CD14-positive monocyte (primary cell): ENCODE data around the gene ADO. TPM values are rescaled to one million over a fixed set of nuclear protein-coding genes. Genes with fewer than 3 reads are reported as not detected.
A peak's percentile ranks its signal among the peaks of the same experiment; 100 is the strongest.

Source experiments
- DNase-seq, 3 donors: peaks; one replicate each; pipeline ENCODE4 v3.0.0-alpha.2; 2011 to 2022
- H2AFZ ChIP-seq: 2 replicates; pipeline ENCODE4 v1.6.0; 2012; ENCODE audit warnings: mild to moderate bottlenecking, low read depth, low read length, inconsistent platforms; ENCODE audit not compliant: insufficient read depth, poor library complexity, severe bottlenecking
- H3K27ac ChIP-seq, 2 donors: 1 replicate in 1 of 2; 2 replicates in 1 of 2; pipeline ENCODE4 v1.5.1; 2012 to 2013; ENCODE audit warnings: low read length in 2 of 2, control low read depth in 1 of 2, inconsistent platforms in 1 of 2, low read depth in 1 of 2, mild to moderate bottlenecking in 1 of 2
- H3K27me3 ChIP-seq, 2 donors: one replicate each; pipeline versions ENCODE4 v1.6.0 to v1.6.1; 2011 to 2013; ENCODE audit warnings: low read length in 2 of 2; ENCODE audit not compliant: control insufficient read depth in 2 of 2, insufficient read depth in 2 of 2
- H3K36me3 ChIP-seq, 2 donors: replicated peaks in 1 of 2; 1 replicate in 1 of 2; 2 replicates in 1 of 2; pipeline versions ENCODE4 v1.5.1 to v1.6.1; 2012 to 2013; ENCODE audit warnings: low read length in 2 of 2, control low read depth in 1 of 2, inconsistent platforms in 1 of 2, mild to moderate bottlenecking in 1 of 2; ENCODE audit not compliant: insufficient read depth in 2 of 2, control insufficient read depth in 1 of 2
- H3K4me1 ChIP-seq, 2 donors: 1 replicate in 1 of 2; 2 replicates in 1 of 2; pipeline versions ENCODE4 v1.5.1 to v1.6.1; 2012 to 2013; ENCODE audit warnings: low read length in 2 of 2, control low read depth in 1 of 2, inconsistent platforms in 1 of 2, mild to moderate bottlenecking in 1 of 2, moderate library complexity in 1 of 2; ENCODE audit not compliant: insufficient read depth in 2 of 2, control insufficient read depth in 1 of 2
- H3K4me2 ChIP-seq: replicated peaks from 2 replicates; pipeline ENCODE3; 2012; ENCODE audit warnings: low read length, moderate library complexity, mild to moderate bottlenecking; ENCODE audit not compliant: poor library complexity, severe bottlenecking; ENCODE audit errors: extremely low read depth
- H3K4me3 ChIP-seq, 3 experiments: fragments of 200-600 bp in 1 of 3; sonication (generic) in 1 of 3; replicated peaks in 1 of 3; 1 replicate in 2 of 3; 2 replicates in 1 of 3; pipeline ENCODE4 v1.5.1; 2011 to 2013; ENCODE audit warnings: low read length in 3 of 3, mild to moderate bottlenecking in 3 of 3, control low read depth in 2 of 3, low read depth in 2 of 3, inconsistent platforms in 1 of 3, moderate library complexity in 1 of 3
- H3K79me2 ChIP-seq: 2 replicates; pipeline ENCODE4 v1.6.0; 2012; ENCODE audit warnings: mild to moderate bottlenecking, control low read depth, inconsistent platforms, low read length, moderate library complexity; ENCODE audit not compliant: insufficient read depth
- H3K9ac ChIP-seq: 2 replicates; pipeline ENCODE4 v1.6.0; 2017; ENCODE audit warnings: low read length, mild to moderate bottlenecking; ENCODE audit not compliant: insufficient read depth, poor library complexity, severe bottlenecking
- H3K9me3 ChIP-seq, 2 donors: replicated peaks in 1 of 2; 1 replicate in 1 of 2; 2 replicates in 1 of 2; pipeline versions ENCODE4 v1.5.1 to v1.6.1; 2012 to 2013; ENCODE audit warnings: low read length in 2 of 2, control low read depth in 1 of 2; ENCODE audit not compliant: control insufficient read depth in 1 of 2, insufficient read depth in 1 of 2
- H4K20me1 ChIP-seq: 2 replicates; pipeline ENCODE4 v1.6.0; 2012; ENCODE audit warnings: mild to moderate bottlenecking, low read length, control low read depth, moderate library complexity; ENCODE audit not compliant: insufficient read depth
- H3K27ac Mint-ChIP-seq, 7 donors: one replicate each; pipeline ENCODE4 v1.8.0; 2020; ENCODE audit warnings: mild to moderate bottlenecking in 7 of 7, mixed read lengths in 7 of 7, moderate library complexity in 6 of 7, inconsistent platforms in 2 of 7
- H3K27me3 Mint-ChIP-seq, 3 donors: one replicate each; pipeline ENCODE4 v1.8.0; 2021 to 2022; ENCODE audit warnings: low read depth in 3 of 3, mild to moderate bottlenecking in 3 of 3, mixed read lengths in 3 of 3, moderate library complexity in 3 of 3, inconsistent platforms in 1 of 3
- H3K36me3 Mint-ChIP-seq, 2 donors: one replicate each; pipeline ENCODE4 v1.8.0; 2020; ENCODE audit warnings: mixed read lengths in 2 of 2, inconsistent platforms in 1 of 2, mild to moderate bottlenecking in 1 of 2
- H3K4me1 Mint-ChIP-seq: one replicate; pipeline ENCODE4 v1.8.0; 2020; ENCODE audit warnings: mild to moderate bottlenecking, mixed read lengths
- H3K4me3 Mint-ChIP-seq, 2 donors: one replicate each; pipeline ENCODE4 v1.8.0; 2020; ENCODE audit warnings: mild to moderate bottlenecking in 2 of 2, mixed read lengths in 2 of 2, moderate library complexity in 1 of 2
- H3K9me3 Mint-ChIP-seq, 7 donors: one replicate each; pipeline ENCODE4 v1.8.0; 2020 to 2022; ENCODE audit warnings: mixed read lengths in 7 of 7, mild to moderate bottlenecking in 6 of 7, moderate library complexity in 6 of 7, inconsistent platforms in 2 of 7
- WGBS: methylation state at CpG from one replicate; pipeline ENCODE4 v1.1.5; 2013; ENCODE audit warnings: missing lambda C conversion rate; ENCODE audit not compliant: insufficient coverage; 5-methylcytosine and 5-hydroxymethylcytosine counted together
- intact Hi-C, 2 donors: fragments of 100-400 bp; cut with micrococcal nuclease; formaldehyde crosslinking; loops; one replicate each; pipeline versions ENCODE4 v1.15.0 to v1.15.1; 2023
- polyA plus RNA-seq, 3 donors: library from polyadenylated mRNA; depleted of rRNA in 1 of 3; unstranded in 2 of 3; stranded (reverse) in 1 of 3; fragments of 300-500 nt in 2 of 3; fragments of >200 nt in 1 of 3; fragmentation: Illumina TruSeq in 2 of 3; gene quantifications; 1 replicate in 2 of 3; 2 replicates in 1 of 3; pipeline ENCODE4 v1.2.3, GENCODE V29; 2012 to 2021
- TF ChIP-seq, protein P1 (sequence below): fragments of 200-600 bp; IDR thresholded peaks from one replicate; pipeline ENCODE4 v1.8.0; 2022; ENCODE audit warnings: antibody characterized with exemption, mild to moderate bottlenecking

Gene ADO
- polyA plus RNA-seq, 3 donors, result 5.7 to 7.0 (median 6.2) TPM

DNA sequence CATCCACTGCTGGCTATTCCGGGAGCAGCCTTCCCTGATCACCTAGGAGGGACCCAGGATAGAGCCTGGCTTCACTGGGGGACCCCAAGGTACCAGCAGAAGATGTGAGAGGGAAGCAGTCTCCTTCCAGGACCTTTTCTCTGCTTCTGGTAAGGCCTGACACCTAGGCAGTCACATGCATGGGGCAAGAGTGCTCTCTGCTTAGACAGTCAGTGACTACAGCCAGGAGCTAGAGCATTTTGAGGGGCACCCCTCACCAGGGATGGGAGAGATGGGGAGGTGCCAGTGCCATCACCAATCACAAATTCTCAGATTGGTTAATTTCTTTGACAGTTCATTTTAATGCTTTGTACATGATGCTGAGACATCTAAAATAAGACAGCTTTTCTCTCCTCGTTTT, 13.9 kb upstream of the ADO start:
- H3K36me3 ChIP-seq, result no peaks in the 10 kb centered on the region
- no peak overlapping the region for H2AFZ ChIP-seq
- Mint-ChIP-seq H3K4me1 (no peaks in the 10 kb centered on the region), H3K27me3 (peaks cover 4 to 13% (median 10%) of the 10 kb centered on the region in 3 donors), H3K27ac (no peak overlapping the region), H3K4me3 (peak overlapping the region in 1 of 2 donors; percentile 4), H3K9me3 (peaks cover 0 to 11% (median 7%) of the 10 kb centered on the region in 7 donors), H3K36me3 (no peaks in the 10 kb centered on the region)
- TF ChIP-seq, protein P1, sequence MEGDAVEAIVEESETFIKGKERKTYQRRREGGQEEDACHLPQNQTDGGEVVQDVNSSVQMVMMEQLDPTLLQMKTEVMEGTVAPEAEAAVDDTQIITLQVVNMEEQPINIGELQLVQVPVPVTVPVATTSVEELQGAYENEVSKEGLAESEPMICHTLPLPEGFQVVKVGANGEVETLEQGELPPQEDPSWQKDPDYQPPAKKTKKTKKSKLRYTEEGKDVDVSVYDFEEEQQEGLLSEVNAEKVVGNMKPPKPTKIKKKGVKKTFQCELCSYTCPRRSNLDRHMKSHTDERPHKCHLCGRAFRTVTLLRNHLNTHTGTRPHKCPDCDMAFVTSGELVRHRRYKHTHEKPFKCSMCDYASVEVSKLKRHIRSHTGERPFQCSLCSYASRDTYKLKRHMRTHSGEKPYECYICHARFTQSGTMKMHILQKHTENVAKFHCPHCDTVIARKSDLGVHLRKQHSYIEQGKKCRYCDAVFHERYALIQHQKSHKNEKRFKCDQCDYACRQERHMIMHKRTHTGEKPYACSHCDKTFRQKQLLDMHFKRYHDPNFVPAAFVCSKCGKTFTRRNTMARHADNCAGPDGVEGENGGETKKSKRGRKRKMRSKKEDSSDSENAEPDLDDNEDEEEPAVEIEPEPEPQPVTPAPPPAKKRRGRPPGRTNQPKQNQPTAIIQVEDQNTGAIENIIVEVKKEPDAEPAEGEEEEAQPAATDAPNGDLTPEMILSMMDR, result no peak
- H3K79me2 ChIP-seq, result no peaks in the 10 kb centered on the region
- no peak overlapping the region for H3K4me3 ChIP-seq
- no peaks in the 10 kb centered on the region for H4K20me1 ChIP-seq
- no peak for DNase-seq
- H3K9ac ChIP-seq, result no peak overlapping the region
- WGBS, result no CpG with 5 or more reads among the region's 2 CpGs
- no peaks in the 10 kb centered on the region for H3K4me1 ChIP-seq
- intact Hi-C loops, result loop anchor here in 1 of 2 donors (10.0 kb wide), 1 partner anchor 96 kb away; no protein-coding TSS in a partner anchor
- H3K27me3 ChIP-seq, result peaks cover 6 to 9% of the 10 kb centered on the region in 2 donors
- H3K4me2 ChIP-seq, result no peak overlapping the region
- no peak overlapping the region for H3K27ac ChIP-seq
- no peaks in the 10 kb centered on the region for H3K9me3 ChIP-seq

DNA sequence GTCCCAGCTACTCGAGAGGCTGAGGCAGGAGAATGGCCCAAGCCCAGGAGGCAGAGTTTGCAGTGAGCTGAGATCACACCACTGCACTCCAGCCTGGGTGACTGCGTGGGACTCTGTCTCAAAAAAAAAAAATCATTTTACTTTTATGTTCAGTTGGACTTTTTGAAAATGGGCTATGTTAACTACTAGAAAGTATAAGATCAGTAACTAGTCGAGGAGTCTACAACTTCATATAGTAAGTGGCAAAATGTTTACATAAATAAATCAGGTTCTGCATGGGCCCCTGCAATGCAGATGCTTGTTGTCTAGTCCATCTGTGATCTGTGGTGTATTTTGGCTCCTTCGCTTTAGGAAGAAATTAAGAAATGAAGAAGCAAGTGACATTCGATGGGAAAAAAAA, 12.3 kb upstream of the ADO start:
- H3K9me3 ChIP-seq, result no peaks in the 10 kb centered on the region
- H3K36me3 Mint-ChIP-seq, result no peaks in the 10 kb centered on the region
- no peak for DNase-seq
- H3K9me3 Mint-ChIP-seq, result peaks cover 0 to 3% (median under 1%) of the 10 kb centered on the region in 7 donors
- no peaks in the 10 kb centered on the region for H3K79me2 ChIP-seq
- H3K4me2 ChIP-seq, result no peak overlapping the region
- peaks cover 11 to 20% (median 14%) of the 10 kb centered on the region in 3 donors for H3K27me3 Mint-ChIP-seq
- no peak overlapping the region for H3K27ac ChIP-seq
- H2AFZ ChIP-seq, result no peak overlapping the region
- TF ChIP-seq, protein P1, result no peak
- H3K9ac ChIP-seq, result no peak overlapping the region
- H3K4me3 Mint-ChIP-seq, result no peak overlapping the region
- 100% methylated on average over 1 of the region's 5 CpGs for WGBS
- no peaks in the 10 kb centered on the region for H3K36me3 ChIP-seq
- intact Hi-C loops, result loop anchor here in 1 of 2 donors (10.0 kb wide), 1 partner anchor 97 kb away; no protein-coding TSS in a partner anchor
- H3K4me1 Mint-ChIP-seq, result no peaks in the 10 kb centered on the region
- H3K27ac Mint-ChIP-seq, result no peak overlapping the region
- H4K20me1 ChIP-seq, result no peaks in the 10 kb centered on the region
- H3K27me3 ChIP-seq, result peaks cover 17 to 18% of the 10 kb centered on the region in 2 donors
- H3K4me1 ChIP-seq, result no peaks in the 10 kb centered on the region
- no peak overlapping the region for H3K4me3 ChIP-seq
